NOMO-1 treated with DMSO at 0.1 percent for 48 hours (cell line): Measurements from ENCODE around the gene ALS2CL.
"Not testable (repeated sequence)": the region's sequence is repeated elsewhere in the genome, so short reads cannot be mapped to it uniquely, and the experiment has no call there.

ENCODE experiments used
- DNase-seq: peaks from one replicate; lab custom pipeline; 2025; ENCODE audit not compliant: unreplicated experiment; lab: John Stamatoyannopoulos, UW

The ALS2CL gene

GRCh38 chr3:46705022-46705530 is 11.6 kb upstream of the ALS2CL start:
- peak; percentile 59 for DNase-seq

GRCh38 chr3:46704346-46704745 is 10.9 kb upstream of the ALS2CL start:
- not testable (repeated sequence) for DNase-seq

- no peak for DNase-seq
Observed at GRCh38 chr3:46703013-46703520, 9.6 kb upstream of the ALS2CL start.

- DNase-seq = no peak
Observed at GRCh38 chr3:46702246-46703012, 8.9 kb upstream of the ALS2CL start.

- no peak for DNase-seq
Observed at GRCh38 chr3:46701181-46701939, 7.9 kb upstream of the ALS2CL start, which contains the start of gene TMIE. TSS of gene TMIE (plus strand) at chr3:46701392. CDS start at chr3:46701488, 96 bp downstream.

GRCh38 chr3:46700772-46701171 is 7.3 kb upstream of the ALS2CL start:
- no peak for DNase-seq

GRCh38 chr3:46699676-46700523 is 6.4 kb upstream of the ALS2CL start:
- DNase-seq = no peak

- DNase-seq = no peak
Observed at GRCh38 chr3:46695962-46696894, 2.7 kb upstream of the ALS2CL start.

- DNase-seq = peak; percentile 26
Observed at GRCh38 chr3:46695177-46695961, 1.9 kb upstream of the ALS2CL start.

GRCh38 chr3:46694520-46694919 is 1.0 kb upstream of the ALS2CL start:
- no peak for DNase-seq

GRCh38 chr3:46693892-46694226 is 380 bp upstream of the ALS2CL start:
- no peak for DNase-seq

- no peak for DNase-seq
Observed at GRCh38 chr3:46692566-46692990, 901 bp downstream of the ALS2CL start.

GRCh38 chr3:46690798-46691197 is 2.7 kb downstream of the ALS2CL start:
- DNase-seq = no peak

- DNase-seq = no peak
Observed at GRCh38 chr3:46685446-46685845, 8.0 kb downstream of the ALS2CL start.

GRCh38 chr3:46684891-46685290 is 8.6 kb downstream of the ALS2CL start:
- no peak for DNase-seq

- DNase-seq = no peak
Observed at GRCh38 chr3:46682974-46683373, 10.5 kb downstream of the ALS2CL start.

- DNase-seq = peak; percentile 10
Observed at GRCh38 chr3:46681856-46682540, 11.5 kb downstream of the ALS2CL start.

GRCh38 chr3:46681387-46681786 is 12.1 kb downstream of the ALS2CL start:
- DNase-seq = no peak
